Liver (tissue), 3 donors: Measurements from ENCODE around the gene ACADSB.

Experiments
- CTCF ChIP-seq: fragments of 150-350 bp; IDR thresholded peaks from 2 replicates; pipeline ENCODE4 v1.5.1; 2017; ENCODE audit warnings: improper control_type of control experiment, low read depth, low read length; ENCODE audit not compliant: missing input control
- EGR1 ChIP-seq, 2 donors: IDR thresholded peaks; 2 replicates each; pipeline ENCODE4 v1.6.1; 2016 to 2018; ENCODE audit warnings: antibody characterized with exemption in 2 of 2, low read depth in 2 of 2
- RAD21 ChIP-seq, 2 donors: IDR thresholded peaks; 2 replicates each; pipeline ENCODE4 v1.6.1; 2016; ENCODE audit warnings: antibody characterized with exemption in 2 of 2, mild to moderate bottlenecking in 2 of 2
- REST ChIP-seq: IDR thresholded peaks from 2 replicates; pipeline ENCODE4 v1.6.1; 2016; ENCODE audit warnings: antibody characterized with exemption, mild to moderate bottlenecking
- RXRA ChIP-seq, 2 donors: IDR thresholded peaks; 2 replicates each; pipeline ENCODE4 v1.6.1; 2017 to 2018; ENCODE audit warnings: antibody characterized with exemption in 2 of 2, mild to moderate bottlenecking in 1 of 2
- YY1 ChIP-seq: IDR thresholded peaks from 2 replicates; pipeline ENCODE4 v1.6.1; 2016; ENCODE audit warnings: antibody characterized with exemption, mild to moderate bottlenecking
- donor health status: healthy.
- donor health status: healthy.

- TF ChIP-seq REST, result no peak
- TF ChIP-seq CTCF, result no peak
- TF ChIP-seq RAD21 (IDR thresholded peaks at IDR 0.05), result no peak
- TF ChIP-seq EGR1 (IDR thresholded peaks at IDR 0.05; ENCODE audit: low read depth in 2 of 2), result no peak
- no peak for TF ChIP-seq YY1
- TF ChIP-seq RXRA (IDR thresholded peaks at IDR 0.05), result no peak
These were observed 4.5 kb upstream of the ACADSB start for GRCh38 chr10:123004298-123004697.
